Astrocyte of the spinal cord (primary cell): ENCODE measurements around the gene LMOD1.
A peak's percentile ranks its signal among the peaks of the same experiment; 100 is the strongest.

Source experiments
- DNase-seq: peaks from one replicate; pipeline ENCODE4 v3.0.0; 2011; ENCODE audit warnings: low read depth, low spot score
- H3K4me3 ChIP-seq: 2 replicates; pipeline ENCODE4 v1.5.1; 2011; ENCODE audit warnings: low read depth, mild to moderate bottlenecking, low read length, moderate library complexity
- in situ Hi-C: cut with HindIII; loops from 2 replicates; pipeline ENCODE4 v1.10.0; 2017; ENCODE audit warnings: low sequenced_read_pairs
- TF ChIP-seq, protein P1 (sequence below): IDR thresholded peaks from 2 replicates; pipeline ENCODE4 v1.5.1; 2012; ENCODE audit warnings: low read depth, mild to moderate bottlenecking, low read length, inconsistent platforms

The LMOD1 gene

DNA sequence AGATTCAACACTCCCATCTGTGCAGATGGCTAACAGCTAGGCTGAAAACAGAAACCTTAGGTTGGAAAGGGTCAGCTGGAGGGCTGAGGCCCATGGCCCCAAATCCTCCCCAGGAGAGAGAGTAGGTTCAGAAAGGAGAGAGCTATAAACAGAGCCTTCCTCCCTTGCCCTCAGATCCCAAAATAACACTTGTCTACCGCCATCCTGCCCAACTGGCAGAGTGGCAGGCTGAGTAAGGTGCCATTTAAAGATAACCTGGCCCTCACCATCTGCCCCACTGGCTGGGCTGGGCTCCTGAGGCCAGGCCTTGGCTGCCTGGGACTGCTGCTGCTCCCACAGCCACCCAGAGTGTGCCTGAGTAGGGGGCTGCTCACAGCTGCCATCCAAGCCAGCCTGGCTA lies 61.9 kb downstream of the LMOD1 start:
- DNase-seq = no peak
- TF ChIP-seq, protein P1, sequence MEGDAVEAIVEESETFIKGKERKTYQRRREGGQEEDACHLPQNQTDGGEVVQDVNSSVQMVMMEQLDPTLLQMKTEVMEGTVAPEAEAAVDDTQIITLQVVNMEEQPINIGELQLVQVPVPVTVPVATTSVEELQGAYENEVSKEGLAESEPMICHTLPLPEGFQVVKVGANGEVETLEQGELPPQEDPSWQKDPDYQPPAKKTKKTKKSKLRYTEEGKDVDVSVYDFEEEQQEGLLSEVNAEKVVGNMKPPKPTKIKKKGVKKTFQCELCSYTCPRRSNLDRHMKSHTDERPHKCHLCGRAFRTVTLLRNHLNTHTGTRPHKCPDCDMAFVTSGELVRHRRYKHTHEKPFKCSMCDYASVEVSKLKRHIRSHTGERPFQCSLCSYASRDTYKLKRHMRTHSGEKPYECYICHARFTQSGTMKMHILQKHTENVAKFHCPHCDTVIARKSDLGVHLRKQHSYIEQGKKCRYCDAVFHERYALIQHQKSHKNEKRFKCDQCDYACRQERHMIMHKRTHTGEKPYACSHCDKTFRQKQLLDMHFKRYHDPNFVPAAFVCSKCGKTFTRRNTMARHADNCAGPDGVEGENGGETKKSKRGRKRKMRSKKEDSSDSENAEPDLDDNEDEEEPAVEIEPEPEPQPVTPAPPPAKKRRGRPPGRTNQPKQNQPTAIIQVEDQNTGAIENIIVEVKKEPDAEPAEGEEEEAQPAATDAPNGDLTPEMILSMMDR = no peak
- no peak overlapping the region for H3K4me3 ChIP-seq
- in situ Hi-C loops = no loop called here

DNA sequence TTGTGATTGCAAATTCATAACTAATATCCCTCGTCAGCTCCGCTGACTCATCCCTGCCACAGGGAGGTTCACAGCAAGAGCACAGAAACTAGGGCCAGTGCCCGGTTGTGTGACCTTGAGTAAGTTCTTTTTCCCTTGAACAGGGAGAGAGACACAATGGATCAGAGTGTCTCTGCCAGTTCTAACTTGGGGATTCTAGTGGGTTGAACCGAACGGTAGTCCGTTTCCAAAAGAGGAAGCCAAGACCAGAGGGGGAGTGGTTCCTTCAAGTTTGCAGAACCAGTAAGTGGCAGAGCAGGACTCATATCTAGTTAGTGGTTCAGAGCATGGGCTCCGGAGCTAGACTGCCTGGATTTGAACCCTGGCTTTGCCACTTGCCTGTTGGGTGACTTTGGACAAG lies 62.6 kb downstream of the LMOD1 start:
- TF ChIP-seq, protein P1 = no peak
- peak; percentile 57 for DNase-seq
- in situ Hi-C loops = no loop called here
- H3K4me3 ChIP-seq = no peak overlapping the region

DNA sequence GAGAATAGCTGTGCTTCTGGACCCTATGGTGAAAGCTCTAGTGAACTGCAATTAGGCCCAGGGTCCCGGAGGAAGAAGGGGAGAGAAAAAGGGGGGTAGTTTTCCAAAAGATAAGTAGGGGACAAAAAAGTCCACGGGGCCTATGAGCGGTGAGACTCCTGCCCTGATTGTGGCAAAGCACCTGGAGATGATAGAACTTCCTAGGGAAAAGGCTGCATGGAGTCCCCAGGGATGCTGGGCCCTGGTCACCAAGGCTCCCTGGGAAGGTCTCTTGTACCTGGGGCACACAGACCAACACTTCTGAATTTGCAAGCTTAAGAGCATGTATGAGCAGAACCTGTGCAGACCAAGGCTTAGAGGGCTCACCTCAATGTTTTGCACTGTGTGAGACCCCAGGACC lies 63.1 kb downstream of the LMOD1 start:
- no peak overlapping the region for H3K4me3 ChIP-seq
- TF ChIP-seq, protein P1 = no peak
- in situ Hi-C loops = no loop called here
- DNase-seq = no peak

DNA sequence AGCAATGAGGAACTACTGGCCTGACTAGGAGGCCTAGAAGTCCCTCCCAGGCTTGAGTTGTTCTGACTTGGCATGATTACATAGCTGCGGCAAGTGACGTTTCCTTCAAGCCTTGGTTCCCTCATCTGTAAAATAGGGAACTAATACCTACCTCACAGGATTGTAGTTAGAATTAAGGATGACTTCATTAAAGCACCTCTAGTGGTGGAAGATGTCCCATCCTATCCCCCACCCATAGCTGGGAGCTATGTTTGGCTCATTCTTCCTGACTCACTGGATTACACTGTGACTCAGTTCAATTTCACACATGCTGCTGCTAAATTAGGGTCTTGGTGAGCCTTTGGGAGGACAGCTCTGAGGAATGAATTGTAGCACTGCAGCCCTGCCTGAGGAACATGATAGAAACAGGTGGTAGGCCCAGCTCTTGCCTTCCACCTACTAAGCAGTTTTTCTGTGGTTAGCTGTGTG lies 63.6 kb downstream of the LMOD1 start:
- H3K4me3 ChIP-seq = no peak overlapping the region
- TF ChIP-seq, protein P1 = peak; percentile 23
- peak; percentile 72 for DNase-seq
- in situ Hi-C loops = no loop called here

DNA sequence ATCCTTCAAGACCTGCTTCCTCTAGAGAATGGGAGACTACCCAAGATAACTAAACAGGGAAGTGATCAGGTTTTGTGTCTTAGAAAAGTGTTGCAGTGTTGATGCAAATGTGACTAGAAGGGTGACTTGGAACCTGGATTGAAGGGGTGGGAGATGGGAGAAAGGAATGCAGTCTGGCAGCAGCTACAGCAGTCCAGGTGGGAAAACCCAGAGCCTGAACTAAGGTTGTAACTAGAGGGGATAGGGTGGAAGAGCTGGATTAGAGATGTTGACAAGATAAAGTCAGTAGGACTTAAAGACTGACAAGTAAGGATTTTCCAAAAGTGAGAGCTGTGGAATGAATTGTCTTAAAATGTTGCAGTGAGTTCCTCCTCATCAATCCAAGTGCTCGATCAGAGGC lies 64.7 kb downstream of the LMOD1 start:
- no peak overlapping the region for H3K4me3 ChIP-seq
- in situ Hi-C loops = no loop called here
- no peak for DNase-seq
- TF ChIP-seq, protein P1 = no peak

DNA sequence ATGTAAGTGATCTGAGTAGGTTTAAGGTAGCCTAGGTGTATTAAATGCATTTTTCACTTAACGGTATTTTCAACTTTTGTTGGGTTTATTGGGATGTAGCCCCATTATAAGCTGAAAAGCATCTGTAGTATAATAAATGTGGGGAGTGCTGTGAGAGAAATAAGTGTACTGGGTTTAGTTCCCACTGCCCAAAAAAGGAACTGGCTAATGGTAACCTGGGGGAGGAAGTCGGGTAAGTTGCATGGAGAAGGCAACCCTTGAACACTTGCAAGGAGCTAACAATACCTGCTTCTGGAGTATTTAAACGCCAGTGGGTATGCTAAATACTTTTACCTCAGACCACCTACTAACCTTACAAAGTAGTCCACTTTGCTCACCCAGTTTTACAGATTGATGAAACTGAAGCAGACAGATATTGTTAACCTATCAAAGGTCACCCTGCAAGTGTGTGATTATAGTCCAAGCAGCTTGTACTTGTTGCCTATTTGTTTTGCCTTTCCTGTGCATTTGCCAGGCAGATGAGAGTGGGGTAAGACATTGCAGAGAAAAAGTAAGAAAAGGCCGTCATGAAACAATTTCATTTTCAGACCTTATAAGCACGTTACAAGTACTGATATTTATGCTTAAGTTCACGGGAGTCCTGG lies 65.3 kb downstream of the LMOD1 start:
- no peak overlapping the region for H3K4me3 ChIP-seq
- DNase-seq = no peak
- in situ Hi-C loops = no loop called here
- TF ChIP-seq, protein P1 = no peak
